Activated CD4-positive, alpha-beta T cell treated with anti-CD3 and anti-CD28 coated beads for 36 hours (primary cell): ENCODE data around the gene ORC4. TPM values are rescaled to one million over a fixed set of nuclear protein-coding genes. Genes with fewer than 3 reads are reported as not detected.
A peak's percentile ranks its signal among the peaks of the same experiment; 100 is the strongest.

Experiments used
- ATAC-seq: fragments of 200-7000 bp; cut with Tn5 transposase; one replicate; pipeline ENCODE4 v1.10.0; 2021; ENCODE audit warnings: mild to moderate bottlenecking, moderate library complexity
- CTCF ChIA-PET: fragments of 350-600 bp; sonication (Branson Sonifier 250); formaldehyde crosslinking; loops from one replicate; lab custom pipeline; 2021; ENCODE audit warnings: antibody characterized with exemption; lab: Charles Lee
- POLR2A ChIA-PET: fragments of 350-600 bp; sonication (Branson Sonifier 250); formaldehyde crosslinking; loops from one replicate; lab custom pipeline; 2021; ENCODE audit warnings: antibody characterized with exemption, inconsistent platforms; lab: Charles Lee
- DNase-seq: peaks from one replicate; pipeline ENCODE4 v3.0.0-alpha.2; 2020
- H3K27ac Mint-ChIP-seq: one replicate; pipeline ENCODE4 v1.8.0; 2021; ENCODE audit warnings: mixed read lengths
- H3K27me3 Mint-ChIP-seq: one replicate; pipeline ENCODE4 v1.8.0; 2021; ENCODE audit warnings: mixed read lengths
- H3K36me3 Mint-ChIP-seq: one replicate; pipeline ENCODE4 v1.8.0; 2021; ENCODE audit warnings: low read depth, mixed read lengths
- H3K4me1 Mint-ChIP-seq: one replicate; pipeline ENCODE4 v1.8.0; 2021; ENCODE audit warnings: mixed read lengths
- H3K4me3 Mint-ChIP-seq: one replicate; pipeline ENCODE4 v1.8.0; 2021; ENCODE audit warnings: mild to moderate bottlenecking, moderate library complexity, mixed read lengths
- H3K9me3 Mint-ChIP-seq: one replicate; pipeline ENCODE4 v1.8.0; 2021; ENCODE audit warnings: low read depth, mixed read lengths
- intact Hi-C, 2 experiments: fragments of 100-400 bp; cut with DNase I in 1 of 2; cut with micrococcal nuclease in 1 of 2; formaldehyde crosslinking; loops; one replicate each; pipeline versions ENCODE4 v1.14.2 to v1.15.1; 2022 to 2024; cut with DNase I, micrococcal nuclease
- total RNA-seq, 2 experiments: library from RNA; stranded (reverse); gene quantifications; one replicate each; pipeline ENCODE4 v1.2.3, GENCODE V29; 2021

The ORC4 gene
- total RNA-seq, 2 experiments from 2014 or later: 41.2 to 41.8 TPM

- intact Hi-C loops: no loop called here
- ChIA-PET POLR2A (no interaction called here), CTCF (no interaction called here)
- Mint-ChIP-seq H3K27me3 (no peaks in the 10 kb centered on the region), H3K4me3 (no peak overlapping the region), H3K36me3 (peaks cover 7% of the 10 kb centered on the region), H3K9me3 (no peaks in the 10 kb centered on the region), H3K27ac (no peak overlapping the region), H3K4me1 (no peaks in the 10 kb centered on the region)
- ATAC-seq: no peak
- no peak for DNase-seq
Measured at GRCh38 chr2:148039783-148040182, 19.2 kb upstream of the ORC4 start.

- Mint-ChIP-seq H3K9me3 (no peaks in the 10 kb centered on the region), H3K27me3 (no peaks in the 10 kb centered on the region), H3K36me3 (no peaks in the 10 kb centered on the region), H3K27ac (no peak overlapping the region), H3K4me1 (peaks cover 4% of the 10 kb centered on the region), H3K4me3 (no peak overlapping the region)
- ChIA-PET POLR2A (interaction anchor here (0.6 kb wide), 1 partner anchor 11 kb away, joined by 3 read pairs; the partner anchor contains the start of gene MBD5), CTCF (interaction anchor here (2.7 kb wide), 1 partner anchor 10 kb away, joined by 8 read pairs; no protein-coding TSS in a partner anchor)
- DNase-seq (no peak), ATAC-seq (no peak)
- intact Hi-C loops: no loop called here
Measured at GRCh38 chr2:148032215-148032614, 11.7 kb upstream of the ORC4 start.

- CTCF ChIA-PET: interaction anchor here (0.7 kb wide), 1 partner anchor 41 kb away, joined by 3 read pairs; no protein-coding TSS in a partner anchor
- DNase-seq: no peak
- Mint-ChIP-seq H3K4me3 (no peak overlapping the region), H3K4me1 (peaks cover 9% of the 10 kb centered on the region), H3K27me3 (no peaks in the 10 kb centered on the region), H3K27ac (no peak overlapping the region), H3K36me3 (no peaks in the 10 kb centered on the region), H3K9me3 (no peaks in the 10 kb centered on the region)
- POLR2A ChIA-PET: interaction anchor here (0.6 kb wide), 1 partner anchor 43 kb away, joined by 3 read pairs; no protein-coding TSS in a partner anchor
- intact Hi-C loops: no loop called here
- no peak for ATAC-seq
Measured at GRCh38 chr2:148031152-148031551, 10.6 kb upstream of the ORC4 start.

- H3K27me3 Mint-ChIP-seq: no peaks in the 10 kb centered on the region
- H3K4me3 Mint-ChIP-seq: no peak overlapping the region
- no peak for ATAC-seq
- H3K36me3 Mint-ChIP-seq: peaks cover 2% of the 10 kb centered on the region
- no peak overlapping the region for H3K27ac Mint-ChIP-seq
- CTCF ChIA-PET: interaction anchor here (0.7 to 1.0 kb wide), 4 partner anchors 8 to 1556 kb away, joined by 3 to 4 read pairs (median 4); partner anchors contain the start of genes MBD5 and ORC4
- DNase-seq: no peak
- intact Hi-C loops: loop anchor here in 1 of 2 experiments (10.0 kb wide), 1 partner anchor 404 kb away; no protein-coding TSS in a partner anchor
- POLR2A ChIA-PET: no interaction called here
- peaks cover 20% of the 10 kb centered on the region for H3K4me1 Mint-ChIP-seq
- H3K9me3 Mint-ChIP-seq: no peaks in the 10 kb centered on the region
Measured at GRCh38 chr2:148028781-148029180, 8.2 kb upstream of the ORC4 start.

- ChIA-PET POLR2A (no interaction called here), CTCF (no interaction called here)
- Mint-ChIP-seq H3K27me3 (no peaks in the 10 kb centered on the region), H3K9me3 (no peaks in the 10 kb centered on the region), H3K27ac (no peak overlapping the region), H3K4me3 (no peak overlapping the region), H3K36me3 (peaks cover 2% of the 10 kb centered on the region), H3K4me1 (peaks cover 28% of the 10 kb centered on the region)
- ATAC-seq (peak; percentile 65), DNase-seq (no peak)
- intact Hi-C loops: loop anchor here in 1 of 2 experiments (10.0 kb wide), 1 partner anchor 403 kb away; no protein-coding TSS in a partner anchor
Measured at GRCh38 chr2:148027822-148028221, 7.3 kb upstream of the ORC4 start.

- no peak overlapping the region for H3K27ac Mint-ChIP-seq
- H3K9me3 Mint-ChIP-seq: no peaks in the 10 kb centered on the region
- intact Hi-C loops: loop anchor here in 1 of 2 experiments (10.0 kb wide), 1 partner anchor 402 kb away; no protein-coding TSS in a partner anchor
- ATAC-seq (no peak), DNase-seq (no peak)
- POLR2A ChIA-PET: no interaction called here
- CTCF ChIA-PET: no interaction called here
- H3K36me3 Mint-ChIP-seq: peaks cover 2% of the 10 kb centered on the region
- H3K4me1 Mint-ChIP-seq: peaks cover 29% of the 10 kb centered on the region
- H3K4me3 Mint-ChIP-seq: no peak overlapping the region
- H3K27me3 Mint-ChIP-seq: no peaks in the 10 kb centered on the region
Measured at GRCh38 chr2:148026573-148026972, 6.0 kb upstream of the ORC4 start.

GRCh38 chr2:148023861-148024260 is 3.3 kb upstream of the ORC4 start:
- intact Hi-C loops: loop anchor here (5.0 to 10.0 kb wide), 4 partner anchors 182 to 1563 kb away; partner anchors contain the start of genes KIF5C (in 1 of the 2) and MMADHC (in 1 of the 2)
- Mint-ChIP-seq H3K4me1 (peaks cover 34% of the 10 kb centered on the region), H3K36me3 (peaks cover 7% of the 10 kb centered on the region), H3K27me3 (no peaks in the 10 kb centered on the region), H3K9me3 (no peaks in the 10 kb centered on the region), H3K4me3 (peak overlapping the region; percentile 52), H3K27ac (peak overlapping the region; percentile 86)
- POLR2A ChIA-PET: no interaction called here
- DNase-seq (peak; percentile 14), ATAC-seq (no peak)
- CTCF ChIA-PET: interaction anchor here (0.8 to 1.6 kb wide), 2 partner anchors 13 to 25 kb away, joined by 3 to 6 read pairs; no protein-coding TSS in a partner anchor

- intact Hi-C loops: loop anchor here (5.0 to 10.0 kb wide), 4 partner anchors 181 to 1564 kb away; partner anchors contain the start of genes KIF5C (in 1 of the 2) and MMADHC (in 1 of the 2)
- POLR2A ChIA-PET: no interaction called here
- H3K27ac Mint-ChIP-seq: peak overlapping the region; percentile 80
- peaks cover 43% of the 10 kb centered on the region for H3K4me1 Mint-ChIP-seq
- peak overlapping the region; percentile 95 for H3K4me3 Mint-ChIP-seq
- DNase-seq (no peak), ATAC-seq (no peak)
- CTCF ChIA-PET: interaction anchor here (1.1 to 1.9 kb wide), 5 partner anchors 9 to 486 kb away, joined by 3 to 8 read pairs (median 4); no protein-coding TSS in a partner anchor
- peaks cover 9% of the 10 kb centered on the region for H3K36me3 Mint-ChIP-seq
- H3K27me3 Mint-ChIP-seq: no peaks in the 10 kb centered on the region
- no peaks in the 10 kb centered on the region for H3K9me3 Mint-ChIP-seq
Measured at GRCh38 chr2:148022882-148023281, 2.3 kb upstream of the ORC4 start.

- ChIA-PET POLR2A (no interaction called here), CTCF (interaction anchor here (1.1 to 1.9 kb wide), 5 partner anchors 8 to 486 kb away, joined by 3 to 8 read pairs (median 4); no protein-coding TSS in a partner anchor)
- no peak for ATAC-seq
Measured at GRCh38 chr2:148022351-148022750, 1.8 kb upstream of the ORC4 start.

GRCh38 chr2:148021886-148022285 is 1.3 kb upstream of the ORC4 start:
- Mint-ChIP-seq H3K4me1 (peaks cover 46% of the 10 kb centered on the region), H3K36me3 (peaks cover 9% of the 10 kb centered on the region), H3K9me3 (no peaks in the 10 kb centered on the region), H3K27ac (peak overlapping the region; percentile 98), H3K4me3 (peak overlapping the region; percentile 95), H3K27me3 (no peaks in the 10 kb centered on the region)
- intact Hi-C loops: loop anchor here (1.0 to 10.0 kb wide), 6 partner anchors 180 to 1565 kb away; partner anchors contain the start of genes MMADHC (in 2 of the 2) and KIF5C (in 1 of the 2)
- ChIA-PET CTCF (interaction anchor here (0.7 to 1.9 kb wide), 3 partner anchors 9 to 32 kb away, joined by 3 to 8 read pairs (median 4); no protein-coding TSS in a partner anchor), POLR2A (no interaction called here)
- ATAC-seq (no peak), DNase-seq (no peak)

More at GRCh38 chr2:148022351-148022750, 1.8 kb upstream of the ORC4 start:
- H3K36me3 Mint-ChIP-seq: peaks cover 9% of the 10 kb centered on the region
- no peaks in the 10 kb centered on the region for H3K9me3 Mint-ChIP-seq
- H3K27me3 Mint-ChIP-seq: no peaks in the 10 kb centered on the region
- H3K4me3 Mint-ChIP-seq: peak overlapping the region; percentile 95
- DNase-seq: no peak
- H3K4me1 Mint-ChIP-seq: peaks cover 46% of the 10 kb centered on the region
- H3K27ac Mint-ChIP-seq: peak overlapping the region; percentile 98
- intact Hi-C loops: loop anchor here (5.0 to 10.0 kb wide), 4 partner anchors 180 to 1565 kb away; partner anchors contain the start of genes KIF5C (in 1 of the 2) and MMADHC (in 1 of the 2)

GRCh38 chr2:148021059-148021861 is 723 bp upstream of the ORC4 start, which contains the start of gene MBD5:
Gene MBD5 (plus strand): TSS chr2:148021091.
- Mint-ChIP-seq H3K4me1 (peaks cover 46% of the 10 kb centered on the region), H3K27ac (peak within 1 kb of the TSS; percentile 98), H3K4me3 (peak within 1 kb of the TSS; percentile 95), H3K9me3 (no peaks in the 10 kb centered on the region), H3K36me3 (peaks cover 11% of the 10 kb centered on the region), H3K27me3 (no peaks in the 10 kb centered on the region)
- DNase-seq: peak; percentile 72
- intact Hi-C loops: loop anchor here (1.0 to 10.0 kb wide), 6 partner anchors 179 to 1566 kb away; partner anchors contain the start of genes MMADHC (in 2 of the 2) and KIF5C (in 1 of the 2)
- CTCF ChIA-PET: interaction anchor here (0.7 to 1.9 kb wide), 4 partner anchors 8 to 487 kb away, joined by 3 to 8 read pairs (median 4); no protein-coding TSS in a partner anchor
- ATAC-seq: peak; percentile 47
- POLR2A ChIA-PET: interaction anchor here (0.6 to 1.6 kb wide), 5 partner anchors 11 to 625 kb away, joined by 3 to 8 read pairs (median 7); partner anchors contain the start of gene ACVR2A
